Trophoblast cell (in vitro differentiated cells and primary cell): ENCODE measurements around the gene VPS72.
A peak's percentile ranks its signal among the peaks of the same experiment; 100 is the strongest.

ENCODE experiments used
- DNase-seq, 2 donors: peaks; one replicate each; pipeline ENCODE4 v3.0.0-alpha.2; 2016
- H2AFZ ChIP-seq: 2 replicates; pipeline ENCODE4 v1.6.1; 2013; ENCODE audit warnings: low read length, moderate library complexity, mild to moderate bottlenecking; ENCODE audit not compliant: insufficient read depth, poor library complexity
- H2AK5ac ChIP-seq: 2 replicates; pipeline ENCODE4 v1.6.1; 2013; ENCODE audit warnings: mild to moderate bottlenecking, low read length
- H2BK120ac ChIP-seq: 2 replicates; pipeline ENCODE4 v1.6.1; 2013; ENCODE audit warnings: low read length, mild to moderate bottlenecking, moderate library complexity; ENCODE audit not compliant: insufficient read depth, poor library complexity
- H2BK12ac ChIP-seq: 2 replicates; pipeline ENCODE4 v1.6.1; 2013; ENCODE audit warnings: mild to moderate bottlenecking, low read length, moderate library complexity
- H2BK5ac ChIP-seq: 2 replicates; pipeline ENCODE4 v1.6.1; 2013; ENCODE audit warnings: low read length, low read depth, moderate library complexity, mild to moderate bottlenecking; ENCODE audit not compliant: poor library complexity
- H3K14ac ChIP-seq: 2 replicates; pipeline ENCODE4 v1.6.1; 2013; ENCODE audit warnings: mild to moderate bottlenecking, low read length
- H3K18ac ChIP-seq: 2 replicates; pipeline ENCODE4 v1.6.1; 2013; ENCODE audit warnings: mild to moderate bottlenecking, low read length
- H3K23ac ChIP-seq: 2 replicates; pipeline ENCODE4 v1.6.1; 2013; ENCODE audit warnings: low read length
- H3K27ac ChIP-seq: 2 replicates; pipeline ENCODE4 v1.5.1; 2013; ENCODE audit warnings: low read depth, mild to moderate bottlenecking, inconsistent platforms, low read length, moderate library complexity
- H3K27me3 ChIP-seq: 2 replicates; pipeline ENCODE4 v1.6.1; 2013; ENCODE audit warnings: inconsistent platforms, mild to moderate bottlenecking, low read length, moderate library complexity; ENCODE audit not compliant: insufficient read depth
- H3K36me3 ChIP-seq, 2 experiments: 1 replicate in 1 of 2; 2 replicates in 1 of 2; pipeline ENCODE4 v1.6.1; 2013; ENCODE audit warnings: low read length in 2 of 2, mild to moderate bottlenecking in 2 of 2, moderate library complexity in 1 of 2; ENCODE audit not compliant: insufficient read depth in 2 of 2, control insufficient read depth in 1 of 2
- H3K4ac ChIP-seq: 2 replicates; pipeline ENCODE4 v1.6.1; 2013; ENCODE audit warnings: low read depth, mild to moderate bottlenecking, low read length, moderate library complexity
- H3K4me1 ChIP-seq, 2 experiments: 1 replicate in 1 of 2; 2 replicates in 1 of 2; pipeline ENCODE4 v1.6.1; 2013; ENCODE audit warnings: low read length in 2 of 2, mild to moderate bottlenecking in 2 of 2, moderate library complexity in 1 of 2; ENCODE audit not compliant: insufficient read depth in 2 of 2, control insufficient read depth in 1 of 2
- H3K4me2 ChIP-seq: 2 replicates; pipeline ENCODE4 v1.6.1; 2013; ENCODE audit warnings: inconsistent platforms, mild to moderate bottlenecking, low read length, moderate library complexity
- H3K4me3 ChIP-seq: 2 replicates; pipeline ENCODE4 v1.5.1; 2013; ENCODE audit warnings: mild to moderate bottlenecking, low read depth, low read length, inconsistent platforms
- H3K79me1 ChIP-seq: one replicate; pipeline ENCODE4 v1.6.1; 2013; ENCODE audit warnings: low read length
- H3K79me2 ChIP-seq: 2 replicates; pipeline ENCODE4 v1.6.1; 2013; ENCODE audit warnings: low read length, mild to moderate bottlenecking; ENCODE audit not compliant: control insufficient read depth, insufficient read depth, poor library complexity
- H3K9ac ChIP-seq: 2 replicates; pipeline ENCODE4 v1.6.1; 2013; ENCODE audit warnings: mild to moderate bottlenecking, low read length
- H3K9me3 ChIP-seq: 2 replicates; pipeline ENCODE4 v1.6.1; 2013; ENCODE audit warnings: low read depth, mild to moderate bottlenecking, control low read depth, inconsistent platforms, low read length; ENCODE audit not compliant: insufficient read depth
- H4K12ac ChIP-seq: 2 replicates; pipeline ENCODE4 v1.6.1; 2013; ENCODE audit warnings: low read depth, mild to moderate bottlenecking, low read length, moderate library complexity
- H4K8ac ChIP-seq: 2 replicates; pipeline ENCODE4 v1.6.1; 2013; ENCODE audit warnings: low read depth, mild to moderate bottlenecking, low read length, moderate library complexity
- H4K91ac ChIP-seq: one replicate; pipeline ENCODE4 v1.6.1; 2013; ENCODE audit warnings: low read depth, mild to moderate bottlenecking, low read length, moderate library complexity
- WGBS: extraction: QIAGEN DNeasy Blood & Tissue Kit; methylation state at CpG from one replicate; pipeline ENCODE4 v1.1.7; 2013; ENCODE audit warnings: missing lambda C conversion rate; ENCODE audit not compliant: insufficient read length, insufficient coverage; ENCODE audit errors: extremely low coverage; 5-methylcytosine and 5-hydroxymethylcytosine counted together

The VPS72 gene

GRCh38 chr1:151184211-151184610, 5.8 kb downstream of the VPS72 start:
- no CpG with 5 or more reads among the region's 10 CpGs for WGBS
- DNase-seq = no peak
- H2AK5ac ChIP-seq = no peak overlapping the region
- H3K18ac ChIP-seq = no peak overlapping the region
- no peak overlapping the region for H4K12ac ChIP-seq
- no peaks in the 10 kb centered on the region for H3K27me3 ChIP-seq
- no peak overlapping the region for H2BK12ac ChIP-seq
- no peak overlapping the region for H2BK120ac ChIP-seq
- H3K27ac ChIP-seq = no peak overlapping the region
- no peak overlapping the region for H3K23ac ChIP-seq
- H3K36me3 ChIP-seq = peaks cover 26 to 46% of the 10 kb centered on the region in 2 experiments
- H3K79me2 ChIP-seq = peaks cover 2% of the 10 kb centered on the region
- H4K91ac ChIP-seq = no peak overlapping the region
- no peak overlapping the region for H3K4ac ChIP-seq
- no peaks in the 10 kb centered on the region for H3K79me1 ChIP-seq
- no peak overlapping the region for H2BK5ac ChIP-seq
- no peak overlapping the region for H2AFZ ChIP-seq
- H3K9me3 ChIP-seq = no peaks in the 10 kb centered on the region
- H3K4me1 ChIP-seq = peaks cover 3 to 5% of the 10 kb centered on the region in 2 experiments
- H3K14ac ChIP-seq = no peak overlapping the region
- H4K8ac ChIP-seq = peak overlapping the region; percentile 16
- no peak overlapping the region for H3K9ac ChIP-seq
- H3K4me3 ChIP-seq = no peak overlapping the region
- H3K4me2 ChIP-seq = no peak overlapping the region

GRCh38 chr1:151176514-151177045, 13.4 kb downstream of the VPS72 start:
- no peak for DNase-seq
- Histone ChIP-seq H3K27me3 (no peaks in the 10 kb centered on the region), H3K27ac (no peak overlapping the region), H3K4me1 (no peaks in the 10 kb centered on the region), H3K4me3 (no peak overlapping the region), H2BK5ac (no peak overlapping the region), H3K9ac (no peak overlapping the region), H2AK5ac (no peak overlapping the region), H3K36me3 (peaks cover 34 to 69% of the 10 kb centered on the region in 2 experiments), H4K12ac (no peak overlapping the region), H4K8ac (no peak overlapping the region), H3K9me3 (no peaks in the 10 kb centered on the region), H3K4ac (no peak overlapping the region), H2BK12ac (no peak overlapping the region), H4K91ac (no peak overlapping the region), H3K14ac (no peak overlapping the region), H3K4me2 (no peak overlapping the region), H3K23ac (no peak overlapping the region), H3K79me1 (no peaks in the 10 kb centered on the region), H3K79me2 (no peaks in the 10 kb centered on the region), H2AFZ (no peak overlapping the region), H3K18ac (no peak overlapping the region), H2BK120ac (no peak overlapping the region)
- no CpG with 5 or more reads among the region's 17 CpGs for WGBS

GRCh38 chr1:151175863-151176262, 14.1 kb downstream of the VPS72 start, which contains the start of gene TMOD4:
TMOD4 (minus strand) TSS chr1:151175981; CDS start chr1:151174875, 1,106 bp downstream.
- H3K79me2 ChIP-seq = no peaks in the 10 kb centered on the region
- no peaks in the 10 kb centered on the region for H3K4me1 ChIP-seq
- H2BK5ac ChIP-seq = no peak within 1 kb of the TSS
- H3K9me3 ChIP-seq = no peaks in the 10 kb centered on the region
- no peak for DNase-seq
- no peaks in the 10 kb centered on the region for H3K27me3 ChIP-seq
- no peak within 1 kb of the TSS for H3K9ac ChIP-seq
- no peak within 1 kb of the TSS for H3K18ac ChIP-seq
- H2BK120ac ChIP-seq = no peak within 1 kb of the TSS
- no peak within 1 kb of the TSS for H3K4me3 ChIP-seq
- no peak within 1 kb of the TSS for H3K4ac ChIP-seq
- H3K27ac ChIP-seq = no peak within 1 kb of the TSS
- H2AFZ ChIP-seq = no peak within 1 kb of the TSS
- peaks cover 32 to 67% of the 10 kb centered on the region in 2 experiments for H3K36me3 ChIP-seq
- no peak within 1 kb of the TSS for H3K14ac ChIP-seq
- no CpG with 5 or more reads among the region's 4 CpGs for WGBS
- H4K8ac ChIP-seq = no peak within 1 kb of the TSS
- no peak within 1 kb of the TSS for H4K91ac ChIP-seq
- no peak within 1 kb of the TSS for H2BK12ac ChIP-seq
- no peaks in the 10 kb centered on the region for H3K79me1 ChIP-seq
- H4K12ac ChIP-seq = no peak within 1 kb of the TSS
- H3K23ac ChIP-seq = no peak within 1 kb of the TSS
- H2AK5ac ChIP-seq = no peak within 1 kb of the TSS
- H3K4me2 ChIP-seq = no peak within 1 kb of the TSS

GRCh38 chr1:151175041-151175741, 14.8 kb downstream of the VPS72 start:
- H3K23ac ChIP-seq = no peak overlapping the region
- no peak overlapping the region for H3K4me3 ChIP-seq
- no peaks in the 10 kb centered on the region for H3K79me1 ChIP-seq
- H3K79me2 ChIP-seq = no peaks in the 10 kb centered on the region
- no peak overlapping the region for H3K4ac ChIP-seq
- no peak overlapping the region for H2BK120ac ChIP-seq
- H4K8ac ChIP-seq = no peak overlapping the region
- no peak overlapping the region for H3K9ac ChIP-seq
- H3K27me3 ChIP-seq = no peaks in the 10 kb centered on the region
- H2AK5ac ChIP-seq = no peak overlapping the region
- H2BK12ac ChIP-seq = no peak overlapping the region
- no peaks in the 10 kb centered on the region for H3K4me1 ChIP-seq
- no peak overlapping the region for H4K91ac ChIP-seq
- no peak overlapping the region for H2BK5ac ChIP-seq
- WGBS = no CpG with 5 or more reads among the region's 6 CpGs
- no peak overlapping the region for H3K27ac ChIP-seq
- no peak overlapping the region for H4K12ac ChIP-seq
- H2AFZ ChIP-seq = no peak overlapping the region
- peaks cover 32 to 68% of the 10 kb centered on the region in 2 experiments for H3K36me3 ChIP-seq
- DNase-seq = no peak
- no peak overlapping the region for H3K14ac ChIP-seq
- H3K9me3 ChIP-seq = peaks cover 2% of the 10 kb centered on the region
- no peak overlapping the region for H3K18ac ChIP-seq
- H3K4me2 ChIP-seq = no peak overlapping the region
